ENCODE measurements around the gene PADI3. TPM values are rescaled to one million over a fixed set of nuclear protein-coding genes. Genes with fewer than 3 reads are reported as not detected.

PADI3 gene
- total and polyA plus RNA-seq, 8 donors = 0.04 TPM; not detected in 7

DNA sequence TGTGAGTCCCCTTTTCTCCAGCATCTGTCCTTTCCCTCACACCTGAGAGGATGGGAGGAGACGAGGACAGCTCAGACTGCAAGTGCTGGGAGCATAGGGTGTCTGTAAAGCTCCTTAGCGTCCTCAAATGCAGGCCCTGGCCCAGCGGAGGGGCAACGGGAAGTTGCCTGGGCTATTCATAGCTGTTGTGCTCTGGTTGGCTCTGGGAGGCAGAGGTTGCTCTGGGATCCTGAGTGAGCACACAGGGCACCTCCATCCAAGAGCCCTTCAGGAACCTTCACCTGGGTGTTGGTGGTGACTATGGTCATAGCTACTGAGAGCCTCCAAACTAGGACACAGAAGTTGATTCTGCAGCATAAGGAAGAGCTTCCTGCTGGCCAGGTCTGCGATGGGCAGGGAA, 41.4 kb upstream of the PADI3 start:
- H3K9me3 ChIP-seq = no peaks in the 10 kb centered on the region
- TF ChIP-seq, protein P1, sequence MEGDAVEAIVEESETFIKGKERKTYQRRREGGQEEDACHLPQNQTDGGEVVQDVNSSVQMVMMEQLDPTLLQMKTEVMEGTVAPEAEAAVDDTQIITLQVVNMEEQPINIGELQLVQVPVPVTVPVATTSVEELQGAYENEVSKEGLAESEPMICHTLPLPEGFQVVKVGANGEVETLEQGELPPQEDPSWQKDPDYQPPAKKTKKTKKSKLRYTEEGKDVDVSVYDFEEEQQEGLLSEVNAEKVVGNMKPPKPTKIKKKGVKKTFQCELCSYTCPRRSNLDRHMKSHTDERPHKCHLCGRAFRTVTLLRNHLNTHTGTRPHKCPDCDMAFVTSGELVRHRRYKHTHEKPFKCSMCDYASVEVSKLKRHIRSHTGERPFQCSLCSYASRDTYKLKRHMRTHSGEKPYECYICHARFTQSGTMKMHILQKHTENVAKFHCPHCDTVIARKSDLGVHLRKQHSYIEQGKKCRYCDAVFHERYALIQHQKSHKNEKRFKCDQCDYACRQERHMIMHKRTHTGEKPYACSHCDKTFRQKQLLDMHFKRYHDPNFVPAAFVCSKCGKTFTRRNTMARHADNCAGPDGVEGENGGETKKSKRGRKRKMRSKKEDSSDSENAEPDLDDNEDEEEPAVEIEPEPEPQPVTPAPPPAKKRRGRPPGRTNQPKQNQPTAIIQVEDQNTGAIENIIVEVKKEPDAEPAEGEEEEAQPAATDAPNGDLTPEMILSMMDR (IDR thresholded peaks at IDR 0.05) = no peak
- no peak overlapping the region for H3K4me3 ChIP-seq
- no peak overlapping the region for H3K27ac ChIP-seq
- peak; percentile 40 for ATAC-seq
- H3K4me1 ChIP-seq = peaks cover under 1 to 15% of the 10 kb centered on the region in 2 donors
- no peaks in the 10 kb centered on the region for H3K36me3 ChIP-seq
- intact Hi-C loops (cut with DNase I) = no loop called here
- no peak for DNase-seq
- H3K27me3 ChIP-seq = peaks cover 0 to 19% of the 10 kb centered on the region in 2 donors

DNA sequence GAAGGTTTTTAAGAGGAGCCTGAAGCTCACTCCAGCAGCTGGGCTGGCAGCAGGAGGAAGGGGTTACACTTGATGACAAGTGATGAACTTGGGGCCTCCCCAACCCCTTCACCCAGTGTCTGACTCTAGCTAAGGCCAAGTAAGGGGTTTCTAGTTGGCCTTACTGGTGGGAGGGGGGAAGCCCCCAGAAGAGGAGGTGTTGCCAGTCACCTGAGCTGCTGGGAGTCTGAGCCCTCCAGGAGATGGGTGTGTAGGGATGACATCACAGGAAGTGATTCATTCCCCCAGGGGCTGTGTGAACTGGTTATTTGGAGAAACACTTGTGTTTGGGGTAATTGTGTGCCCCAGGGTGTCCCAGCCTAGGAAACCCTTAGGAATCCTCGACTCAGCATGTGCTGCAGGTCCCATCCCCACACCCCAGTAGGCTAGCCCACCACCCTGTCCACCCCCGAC, 40.9 kb upstream of the PADI3 start:
- intact Hi-C loops (cut with DNase I) = no loop called here
- Histone ChIP-seq H3K4me3 (no peak overlapping the region), H3K9me3 (no peaks in the 10 kb centered on the region), H3K4me1 (peaks cover 5 to 20% of the 10 kb centered on the region in 2 donors), H3K36me3 (no peaks in the 10 kb centered on the region), H3K27ac (no peak overlapping the region), H3K27me3 (peaks cover 0 to 23% of the 10 kb centered on the region in 2 donors)
- peak; percentile 46 for ATAC-seq
- TF ChIP-seq, protein P1 (IDR thresholded peaks at IDR 0.05) = no peak
- DNase-seq = no peak

DNA sequence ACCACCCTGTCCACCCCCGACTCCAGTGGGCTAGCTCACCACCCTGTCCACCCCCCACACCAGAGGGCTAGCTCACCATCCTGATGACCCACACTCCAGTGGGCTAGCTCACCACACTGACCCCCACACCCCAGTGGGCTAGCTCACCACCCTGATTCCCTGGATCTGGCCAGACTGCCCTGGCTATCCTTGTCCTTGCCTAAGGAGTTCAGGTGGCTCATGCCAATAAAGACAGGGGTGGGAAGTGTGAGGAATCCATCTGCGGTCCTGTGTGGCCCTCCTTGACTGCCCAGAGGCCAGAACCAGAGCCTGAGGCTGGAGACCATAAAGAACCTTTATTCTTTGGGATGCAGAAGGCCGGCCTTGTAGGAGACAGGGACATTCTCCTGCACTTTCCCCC, 40.4 kb upstream of the PADI3 start:
- Histone ChIP-seq H3K4me1 (peaks cover 5 to 23% of the 10 kb centered on the region in 2 donors), H3K9me3 (no peaks in the 10 kb centered on the region), H3K27me3 (peaks cover 0 to 29% of the 10 kb centered on the region in 2 donors), H3K36me3 (no peaks in the 10 kb centered on the region), H3K4me3 (no peak overlapping the region), H3K27ac (no peak overlapping the region)
- no peak for ATAC-seq
- no peak for DNase-seq
- TF ChIP-seq, protein P1 (IDR thresholded peaks at IDR 0.05) = no peak
- intact Hi-C loops (cut with DNase I) = no loop called here

DNA sequence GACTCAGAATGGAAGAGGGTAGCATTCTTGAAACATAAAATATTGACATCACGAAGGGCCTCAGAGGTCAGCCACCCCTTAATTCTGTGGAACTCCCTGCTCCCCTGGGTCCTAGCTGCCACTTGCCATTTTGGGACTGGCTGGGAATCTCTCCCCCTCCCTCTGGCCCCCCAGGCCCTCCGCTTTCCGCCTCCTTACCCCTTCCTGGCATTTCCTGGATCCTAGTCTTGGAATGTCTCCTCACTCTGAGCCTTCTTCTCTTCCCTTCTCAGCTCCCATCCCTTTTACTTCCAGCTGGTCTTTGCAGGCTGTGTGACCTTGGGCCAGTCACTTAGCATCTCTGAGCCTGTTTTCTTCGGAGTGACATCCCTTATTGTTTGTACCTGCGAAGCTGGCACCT, 39.5 kb upstream of the PADI3 start:
- H3K4me3 ChIP-seq = no peak overlapping the region
- H3K36me3 ChIP-seq = no peaks in the 10 kb centered on the region
- peaks cover 5 to 23% of the 10 kb centered on the region in 2 donors for H3K4me1 ChIP-seq
- H3K9me3 ChIP-seq = no peaks in the 10 kb centered on the region
- intact Hi-C loops (cut with DNase I) = no loop called here
- no peak overlapping the region for H3K27ac ChIP-seq
- ATAC-seq (no peak), DNase-seq (no peak)
- peaks cover 0 to 38% of the 10 kb centered on the region in 2 donors for H3K27me3 ChIP-seq
- TF ChIP-seq, protein P1 (IDR thresholded peaks at IDR 0.05) = no peak

DNA sequence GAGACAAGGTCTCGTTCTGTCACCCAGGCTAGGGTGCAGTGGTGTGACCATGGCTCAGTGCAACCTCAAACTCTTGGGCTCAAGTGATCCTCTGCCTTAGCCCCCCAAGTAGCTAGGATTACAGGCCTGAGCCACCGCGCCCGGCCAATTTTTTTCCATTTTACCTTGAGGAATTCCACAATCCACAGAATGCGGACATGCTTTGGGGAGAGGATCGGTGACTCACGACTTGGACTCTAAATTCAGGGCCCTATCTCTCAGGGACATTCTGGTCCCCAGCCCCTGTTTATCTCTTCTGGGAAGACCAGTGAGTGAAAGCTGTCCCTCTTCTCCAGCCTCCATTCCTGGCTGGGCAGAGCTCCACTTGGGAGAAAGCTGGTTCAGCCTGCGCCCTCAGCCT, 38.7 kb upstream of the PADI3 start:
- Histone ChIP-seq H3K27me3 (peaks cover 0 to 45% of the 10 kb centered on the region in 2 donors), H3K4me1 (peaks cover 5 to 23% of the 10 kb centered on the region in 2 donors), H3K27ac (no peak overlapping the region), H3K9me3 (no peaks in the 10 kb centered on the region), H3K36me3 (no peaks in the 10 kb centered on the region), H3K4me3 (no peak overlapping the region)
- intact Hi-C loops (cut with DNase I) = no loop called here
- ATAC-seq (no peak), DNase-seq (no peak)
- TF ChIP-seq, protein P1 (IDR thresholded peaks at IDR 0.05) = no peak
